IPS-18a (cell line): ENCODE results near the gene ART4.

Experiments used
- H3K27ac ChIP-seq: one replicate; pipeline ENCODE4 v1.5.1; 2013; ENCODE audit warnings: low read length
- H3K27me3 ChIP-seq: one replicate; pipeline ENCODE4 v1.6.1; 2013; ENCODE audit warnings: mild to moderate bottlenecking, low read length; ENCODE audit not compliant: control insufficient read depth, insufficient read depth
- H3K36me3 ChIP-seq: one replicate; pipeline ENCODE4 v1.6.1; 2013; ENCODE audit warnings: low read depth, low read length; ENCODE audit not compliant: control insufficient read depth
- H3K4me1 ChIP-seq: one replicate; pipeline ENCODE4 v1.6.1; 2013; ENCODE audit warnings: low read depth, low read length; ENCODE audit not compliant: control insufficient read depth
- H3K4me3 ChIP-seq: one replicate; pipeline ENCODE4 v1.5.1; 2013; ENCODE audit warnings: low read length
- H3K9ac ChIP-seq: one replicate; pipeline ENCODE4 v1.6.1; 2013; ENCODE audit warnings: mild to moderate bottlenecking, low read length, moderate library complexity
- H3K9me3 ChIP-seq: one replicate; pipeline ENCODE4 v1.6.1; 2013; ENCODE audit warnings: low read depth, low read length; ENCODE audit not compliant: control insufficient read depth

ART4 gene

DNA sequence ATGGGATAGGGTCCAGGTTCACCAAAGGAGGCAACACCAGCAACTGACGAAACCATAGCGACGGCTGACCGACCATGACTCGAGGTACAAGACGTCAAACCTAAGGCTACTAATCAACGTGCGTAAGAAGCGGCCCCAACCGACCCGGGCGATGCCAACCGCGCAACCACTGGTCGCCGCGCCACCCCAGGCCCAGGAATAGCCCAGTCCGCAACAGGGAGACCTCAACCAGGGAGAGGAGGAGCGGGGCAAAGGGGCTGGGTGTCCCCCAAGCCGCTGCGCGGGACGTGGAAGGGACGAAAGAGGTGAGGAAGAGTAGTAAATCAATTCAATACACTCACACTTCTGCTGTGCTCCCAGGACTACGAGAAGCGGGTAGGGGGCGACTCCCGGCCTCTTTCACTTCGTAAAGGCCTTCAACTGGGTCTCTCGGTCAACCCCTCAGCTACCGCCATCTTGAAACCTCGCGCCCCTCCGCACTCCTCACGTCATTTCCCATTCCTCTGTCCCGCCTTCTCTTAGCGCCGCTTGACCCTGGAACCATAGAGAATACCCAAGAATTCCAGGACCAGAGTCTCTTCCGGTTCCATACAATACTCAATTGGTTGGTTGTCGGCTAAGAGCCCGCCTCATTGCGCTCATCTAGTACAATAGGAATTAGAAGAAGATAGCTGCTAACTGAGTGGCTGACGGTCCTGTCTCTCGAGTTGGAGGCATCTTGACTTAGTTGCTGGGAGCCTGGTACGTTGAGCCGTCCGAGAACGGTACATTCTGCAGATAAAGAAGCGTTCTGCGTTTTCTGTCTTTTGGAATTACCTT lies 40.1 kb downstream of the ART4 start, which contains the start of the genes C12orf60 and WBP11:
Gene C12orf60 (plus strand): TSS at position 660 of the 819 bp plus-strand sequence. CDS start 19,266 bp downstream, outside the sequence.
Gene WBP11 (minus strand): TSS at position 468 of the 819 bp plus-strand sequence. CDS start 2,095 bp downstream, outside the sequence.
- Histone ChIP-seq H3K36me3 (peaks cover 13% of the 10 kb centered on the region), H3K27ac (peak within 1 kb of the TSS; percentile 93)

GRCh38 chr12:14802721-14803010 lies 40.7 kb downstream of the ART4 start:
- H3K4me3 ChIP-seq, result peak overlapping the region; percentile 77
- no peaks in the 10 kb centered on the region for H3K27me3 ChIP-seq
- no peaks in the 10 kb centered on the region for H3K4me1 ChIP-seq
- H3K9ac ChIP-seq, result peak overlapping the region; percentile 91
- H3K36me3 ChIP-seq, result peaks cover 19% of the 10 kb centered on the region
- H3K9me3 ChIP-seq, result no peaks in the 10 kb centered on the region
- peak overlapping the region; percentile 93 for H3K27ac ChIP-seq

More for the DNA sequence above, 40.1 kb downstream of the ART4 start, which contains the start of the genes C12orf60 and WBP11:
- Histone ChIP-seq H3K9ac (peak within 1 kb of the TSS; percentile 91), H3K27me3 (no peaks in the 10 kb centered on the region), H3K4me3 (peak within 1 kb of the TSS; percentile 77), H3K4me1 (no peaks in the 10 kb centered on the region), H3K9me3 (no peaks in the 10 kb centered on the region)

GRCh38 chr12:14802247-14802646 lies 41.1 kb downstream of the ART4 start:
- Histone ChIP-seq H3K27me3 (no peaks in the 10 kb centered on the region), H3K9ac (peak overlapping the region; percentile 91), H3K27ac (no peak overlapping the region), H3K9me3 (no peaks in the 10 kb centered on the region), H3K4me1 (no peaks in the 10 kb centered on the region), H3K4me3 (peak overlapping the region; percentile 77), H3K36me3 (peaks cover 23% of the 10 kb centered on the region)

DNA sequence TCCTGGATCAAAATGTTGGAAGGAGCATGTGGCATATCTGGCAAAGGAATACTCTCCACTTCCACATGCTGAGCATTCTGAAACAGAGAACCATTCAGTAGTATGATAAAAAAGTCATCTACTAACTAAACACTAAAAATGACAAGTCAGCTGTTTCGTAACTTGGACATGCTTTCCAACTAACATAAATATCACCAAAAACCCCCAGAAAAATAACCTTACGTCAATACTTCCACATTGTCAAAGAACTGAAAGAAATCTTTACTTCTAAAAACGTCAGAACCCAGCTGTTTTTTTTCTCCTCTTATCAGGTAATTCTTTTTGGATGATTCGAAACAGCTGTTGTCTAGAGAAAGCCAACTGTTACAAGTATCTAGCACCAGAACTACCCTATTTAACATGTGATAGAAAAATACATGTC lies 48.3 kb downstream of the ART4 start:
- Histone ChIP-seq H3K9me3 (no peaks in the 10 kb centered on the region), H3K36me3 (peaks cover 81% of the 10 kb centered on the region), H3K4me3 (no peak overlapping the region), H3K9ac (no peak overlapping the region), H3K27me3 (no peaks in the 10 kb centered on the region), H3K4me1 (no peaks in the 10 kb centered on the region), H3K27ac (no peak overlapping the region)

DNA sequence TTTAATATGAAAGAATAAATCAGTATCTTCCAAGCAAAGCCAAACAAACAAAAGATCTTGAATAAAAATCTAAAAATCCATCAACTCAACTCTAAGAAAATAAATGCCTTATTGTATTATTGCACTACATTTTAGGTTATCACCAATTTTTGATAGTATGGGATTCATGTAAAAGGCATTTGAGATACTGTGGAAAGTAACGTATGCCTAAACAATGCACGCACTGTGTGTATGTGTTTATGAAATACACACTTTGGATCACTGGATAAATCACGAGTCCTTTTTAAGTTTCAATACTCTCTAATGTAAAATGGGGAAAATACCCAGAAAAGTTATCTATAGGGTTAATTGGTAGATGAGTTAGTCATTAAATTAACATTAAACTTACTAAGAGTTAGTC lies 57.8 kb downstream of the ART4 start:
- Histone ChIP-seq H3K9me3 (no peaks in the 10 kb centered on the region), H3K27ac (no peak overlapping the region), H3K27me3 (no peaks in the 10 kb centered on the region), H3K36me3 (peaks cover 52% of the 10 kb centered on the region), H3K9ac (no peak overlapping the region), H3K4me1 (no peaks in the 10 kb centered on the region), H3K4me3 (no peak overlapping the region)

GRCh38 chr12:14784471-14784870 lies 58.9 kb downstream of the ART4 start:
- Histone ChIP-seq H3K36me3 (peaks cover 41% of the 10 kb centered on the region), H3K27me3 (no peaks in the 10 kb centered on the region)

GRCh38 chr12:14782756-14783155 lies 60.6 kb downstream of the ART4 start:
- H3K4me1 ChIP-seq, result no peaks in the 10 kb centered on the region
- H3K27ac ChIP-seq, result no peak overlapping the region
- no peak overlapping the region for H3K9ac ChIP-seq
- no peak overlapping the region for H3K4me3 ChIP-seq
- peaks cover 24% of the 10 kb centered on the region for H3K36me3 ChIP-seq
- H3K27me3 ChIP-seq, result no peaks in the 10 kb centered on the region
- no peaks in the 10 kb centered on the region for H3K9me3 ChIP-seq

More at GRCh38 chr12:14784471-14784870, 58.9 kb downstream of the ART4 start:
- Histone ChIP-seq H3K9me3 (no peaks in the 10 kb centered on the region), H3K4me3 (no peak overlapping the region), H3K27ac (no peak overlapping the region), H3K4me1 (no peaks in the 10 kb centered on the region), H3K9ac (no peak overlapping the region)

- Histone ChIP-seq H3K4me1 (no peaks in the 10 kb centered on the region), H3K27ac (no peak overlapping the region), H3K9me3 (no peaks in the 10 kb centered on the region), H3K4me3 (no peak overlapping the region), H3K36me3 (peaks cover 12% of the 10 kb centered on the region), H3K27me3 (no peaks in the 10 kb centered on the region), H3K9ac (no peak overlapping the region)
Observed at GRCh38 chr12:14781563-14781962, 61.8 kb downstream of the ART4 start.

DNA sequence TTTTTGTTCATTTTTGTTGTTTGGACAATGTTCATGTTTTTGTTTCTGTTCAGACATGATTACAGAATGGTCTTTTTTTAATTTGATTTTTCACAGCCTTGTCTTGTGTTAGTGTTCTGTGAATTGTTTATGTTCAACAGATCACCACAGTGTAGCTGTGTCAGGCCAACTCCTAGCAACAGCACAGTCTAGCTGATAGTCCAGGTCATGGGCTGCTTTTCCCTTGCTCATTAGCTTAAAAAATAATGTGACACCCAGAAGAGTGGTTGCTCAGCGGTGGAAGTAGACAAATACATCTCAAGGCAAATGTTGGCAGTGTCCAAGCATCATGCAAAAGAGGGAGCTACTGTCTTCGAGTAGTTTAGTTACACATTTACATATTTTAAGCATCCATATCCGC lies 62.5 kb downstream of the ART4 start:
- Histone ChIP-seq H3K27ac (no peak overlapping the region), H3K27me3 (no peaks in the 10 kb centered on the region), H3K4me1 (no peaks in the 10 kb centered on the region), H3K4me3 (no peak overlapping the region), H3K9ac (no peak overlapping the region), H3K9me3 (no peaks in the 10 kb centered on the region), H3K36me3 (peaks cover 5% of the 10 kb centered on the region)

- no peak overlapping the region for H3K27ac ChIP-seq
Observed at GRCh38 chr12:14779834-14780233, 63.5 kb downstream of the ART4 start.

GRCh38 chr12:14777271-14777670 lies 66.1 kb downstream of the ART4 start:
- Histone ChIP-seq H3K36me3 (no peaks in the 10 kb centered on the region), H3K9ac (no peak overlapping the region), H3K4me1 (no peaks in the 10 kb centered on the region), H3K27me3 (peaks cover 4% of the 10 kb centered on the region), H3K9me3 (no peaks in the 10 kb centered on the region), H3K27ac (no peak overlapping the region), H3K4me3 (no peak overlapping the region)

More at GRCh38 chr12:14779834-14780233, 63.5 kb downstream of the ART4 start:
- no peaks in the 10 kb centered on the region for H3K4me1 ChIP-seq
- H3K36me3 ChIP-seq, result no peaks in the 10 kb centered on the region
- no peak overlapping the region for H3K9ac ChIP-seq
- no peaks in the 10 kb centered on the region for H3K9me3 ChIP-seq
- no peak overlapping the region for H3K4me3 ChIP-seq
- H3K27me3 ChIP-seq, result peaks cover 4% of the 10 kb centered on the region
